HG02678 (cell line): Measurements from ENCODE around the gene FADD.

Experiments
- ATAC-seq: cut with Tn5 transposase; IDR thresholded peaks from one replicate; pipeline ENCODE4 v1.9.1; 2021; ENCODE audit warnings: mild to moderate bottlenecking, moderate library complexity; ENCODE audit not compliant: unreplicated experiment

The FADD gene

GRCh38 chr11:70202920-70203750, at the start of gene FADD:
Gene FADD (plus strand): TSS chr11:70203296. CDS start chr11:70203460, 164 bp downstream.
- peak; percentile 81 for ATAC-seq

GRCh38 chr11:70155386-70155785, 47.7 kb upstream of the FADD start:
- no peak for ATAC-seq

GRCh38 chr11:70156291-70157037, 46.6 kb upstream of the FADD start:
- ATAC-seq: no peak

GRCh38 chr11:70158201-70158600, 44.9 kb upstream of the FADD start:
- ATAC-seq: no peak

GRCh38 chr11:70158757-70159389, 44.2 kb upstream of the FADD start:
- ATAC-seq: no peak

- ATAC-seq: no peak
Measured at GRCh38 chr11:70159627-70160570, 43.2 kb upstream of the FADD start.

- ATAC-seq: no peak
Measured at GRCh38 chr11:70161043-70161625, 42.0 kb upstream of the FADD start.

- no peak for ATAC-seq
Measured at GRCh38 chr11:70164705-70165104, 38.4 kb upstream of the FADD start.

GRCh38 chr11:70167120-70167519, 36.0 kb upstream of the FADD start:
- no peak for ATAC-seq

GRCh38 chr11:70167723-70168404, 35.2 kb upstream of the FADD start:
- no peak for ATAC-seq

- no peak for ATAC-seq
Measured at GRCh38 chr11:70168405-70168754, 34.7 kb upstream of the FADD start.

- no peak for ATAC-seq
Measured at GRCh38 chr11:70169127-70169526, 34.0 kb upstream of the FADD start.

- no peak for ATAC-seq
Measured at GRCh38 chr11:70169632-70170031, 33.5 kb upstream of the FADD start.

GRCh38 chr11:70170596-70171210, 32.4 kb upstream of the FADD start:
- ATAC-seq: no peak

- ATAC-seq: no peak
Measured at GRCh38 chr11:70173018-70173417, 30.1 kb upstream of the FADD start.

- no peak for ATAC-seq
Measured at GRCh38 chr11:70174547-70175235, 28.4 kb upstream of the FADD start.

- ATAC-seq: no peak
Measured at GRCh38 chr11:70175236-70175698, 27.8 kb upstream of the FADD start.

GRCh38 chr11:70176940-70177689, 26.0 kb upstream of the FADD start:
- ATAC-seq: no peak
